Measurements from ENCODE around the gene PMVK. TPM values are rescaled to one million over a fixed set of nuclear protein-coding genes. Genes with fewer than 3 reads are reported as not detected.

The PMVK gene
- total and polyA plus RNA-seq, 10 of the 15 experiments (the other 5 are each of a cell fraction or from before 2014, with no cell fraction given) = 6.0 to 121 (median 49.4) TPM

DNA sequence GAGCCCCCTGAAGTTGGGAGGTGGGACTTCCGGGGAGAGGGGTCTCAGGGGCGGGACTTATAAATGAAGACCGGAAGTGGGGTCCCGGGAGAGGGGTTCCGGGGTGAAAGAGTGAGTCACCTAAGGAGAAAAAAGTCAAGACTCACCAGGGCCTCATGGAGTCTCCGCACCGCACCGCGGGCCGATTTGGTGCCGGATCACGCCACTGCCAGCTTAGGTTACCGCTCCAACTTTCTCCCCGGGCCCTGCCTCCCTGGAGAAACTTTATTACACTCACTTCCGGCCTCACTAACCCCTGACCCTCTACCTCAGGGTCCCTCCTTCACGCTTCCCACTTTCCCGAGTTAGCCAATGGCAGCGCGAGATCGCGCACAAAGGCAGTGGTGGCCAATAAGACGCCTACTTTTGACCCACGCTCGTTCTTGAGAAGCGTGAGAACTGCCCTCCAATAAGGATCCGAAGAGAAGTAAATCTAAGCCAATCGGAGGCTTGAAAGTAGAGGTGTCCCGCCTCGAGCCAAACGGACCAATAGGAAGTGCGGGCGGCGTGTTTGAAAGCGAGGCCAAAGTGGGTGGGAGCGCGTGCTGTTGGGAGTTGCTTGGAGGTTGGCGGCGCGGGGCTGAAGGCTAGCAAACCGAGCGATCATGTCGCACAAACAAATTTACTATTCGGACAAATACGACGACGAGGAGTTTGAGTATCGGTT, 37.7 kb upstream of the PMVK start, which contains the start of gene CKS1B (continued):
- TF ChIP-seq, protein P1, sequence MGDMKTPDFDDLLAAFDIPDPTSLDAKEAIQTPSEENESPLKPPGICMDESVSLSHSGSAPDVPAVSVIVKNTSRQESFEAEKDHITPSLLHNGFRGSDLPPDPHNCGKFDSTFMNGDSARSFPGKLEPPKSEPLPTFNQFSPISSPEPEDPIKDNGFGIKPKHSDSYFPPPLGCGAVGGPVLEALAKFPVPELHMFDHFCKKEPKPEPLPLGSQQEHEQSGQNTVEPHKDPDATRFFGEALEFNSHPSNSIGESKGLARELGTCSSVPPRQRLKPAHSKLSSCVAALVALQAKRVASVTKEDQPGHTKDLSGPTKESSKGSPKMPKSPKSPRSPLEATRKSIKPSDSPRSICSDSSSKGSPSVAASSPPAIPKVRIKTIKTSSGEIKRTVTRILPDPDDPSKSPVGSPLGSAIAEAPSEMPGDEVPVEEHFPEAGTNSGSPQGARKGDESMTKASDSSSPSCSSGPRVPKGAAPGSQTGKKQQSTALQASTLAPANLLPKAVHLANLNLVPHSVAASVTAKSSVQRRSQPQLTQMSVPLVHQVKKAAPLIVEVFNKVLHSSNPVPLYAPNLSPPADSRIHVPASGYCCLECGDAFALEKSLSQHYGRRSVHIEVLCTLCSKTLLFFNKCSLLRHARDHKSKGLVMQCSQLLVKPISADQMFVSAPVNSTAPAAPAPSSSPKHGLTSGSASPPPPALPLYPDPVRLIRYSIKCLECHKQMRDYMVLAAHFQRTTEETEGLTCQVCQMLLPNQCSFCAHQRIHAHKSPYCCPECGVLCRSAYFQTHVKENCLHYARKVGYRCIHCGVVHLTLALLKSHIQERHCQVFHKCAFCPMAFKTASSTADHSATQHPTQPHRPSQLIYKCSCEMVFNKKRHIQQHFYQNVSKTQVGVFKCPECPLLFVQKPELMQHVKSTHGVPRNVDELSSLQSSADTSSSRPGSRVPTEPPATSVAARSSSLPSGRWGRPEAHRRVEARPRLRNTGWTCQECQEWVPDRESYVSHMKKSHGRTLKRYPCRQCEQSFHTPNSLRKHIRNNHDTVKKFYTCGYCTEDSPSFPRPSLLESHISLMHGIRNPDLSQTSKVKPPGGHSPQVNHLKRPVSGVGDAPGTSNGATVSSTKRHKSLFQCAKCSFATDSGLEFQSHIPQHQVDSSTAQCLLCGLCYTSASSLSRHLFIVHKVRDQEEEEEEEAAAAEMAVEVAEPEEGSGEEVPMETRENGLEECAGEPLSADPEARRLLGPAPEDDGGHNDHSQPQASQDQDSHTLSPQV (IDR thresholded peaks at IDR 0.05) = 0 out of 2 replicates have a peak, but pooled peaks have one; percentile 12
- peak; percentile 100 for TF ChIP-seq SIN3A (IDR thresholded peaks at IDR 0.05; ENCODE audit: low read depth, low read length)
- TF ChIP-seq KAT2A (conservative IDR thresholded peaks at IDR 0.05; ENCODE audit: control insufficient read depth, low read depth, low read length) = no peak
- no peak for TF ChIP-seq CHD4 (IDR thresholded peaks at IDR 0.05)
- TF ChIP-seq, protein P2, sequence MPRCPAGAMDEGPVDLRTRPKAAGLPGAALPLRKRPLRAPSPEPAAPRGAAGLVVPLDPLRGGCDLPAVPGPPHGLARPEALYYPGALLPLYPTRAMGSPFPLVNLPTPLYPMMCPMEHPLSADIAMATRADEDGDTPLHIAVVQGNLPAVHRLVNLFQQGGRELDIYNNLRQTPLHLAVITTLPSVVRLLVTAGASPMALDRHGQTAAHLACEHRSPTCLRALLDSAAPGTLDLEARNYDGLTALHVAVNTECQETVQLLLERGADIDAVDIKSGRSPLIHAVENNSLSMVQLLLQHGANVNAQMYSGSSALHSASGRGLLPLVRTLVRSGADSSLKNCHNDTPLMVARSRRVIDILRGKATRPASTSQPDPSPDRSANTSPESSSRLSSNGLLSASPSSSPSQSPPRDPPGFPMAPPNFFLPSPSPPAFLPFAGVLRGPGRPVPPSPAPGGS (IDR thresholded peaks at IDR 0.05; ENCODE audit: borderline replicate concordance, insufficient read depth, low read depth, low read length, poor library complexity, severe bottlenecking) = no peak
- TF ChIP-seq POU2F2 (IDR thresholded peaks at IDR 0.05; ENCODE audit: borderline replicate concordance, low read depth, low read length) = no peak; the same call in 2 of the 3 replicates
- no peak for TF ChIP-seq CBX3 (IDR thresholded peaks at IDR 0.05; ENCODE audit: borderline replicate concordance, low read depth)
